Psoas muscle (tissue), 8 donors: Measurements from ENCODE around the gene CLEC16A. TPM values are rescaled to one million over a fixed set of nuclear protein-coding genes. Genes with fewer than 3 reads are reported as not detected.

Experiments used
- ATAC-seq, 4 donors: fragments of 200-7000 bp; cut with Tn5 transposase; one replicate each; pipeline ENCODE4 v1.9.1; 2020; ENCODE audit warnings: moderate library complexity in 3 of 4, mild to moderate bottlenecking in 2 of 4
- DNase-seq, 2 donors: peaks; one replicate each; pipeline ENCODE4 v3.0.0-alpha.2; 2020
- H3K27ac ChIP-seq: fragments of 200-600 bp; one replicate; pipeline ENCODE4 v1.8.0; 2022
- H3K27me3 ChIP-seq, 3 donors: fragments of 200-600 bp in 1 of 3; one replicate each; pipeline versions ENCODE4 v1.6.1 to v1.8.0; 2013 to 2022; ENCODE audit warnings: low read length in 2 of 3, mild to moderate bottlenecking in 2 of 3, moderate library complexity in 1 of 3; ENCODE audit not compliant: insufficient read depth in 3 of 3
- H3K36me3 ChIP-seq, 2 donors: fragments of 200-600 bp in 1 of 2; one replicate each; pipeline versions ENCODE4 v1.6.1 to v1.8.0; 2013 to 2022; ENCODE audit warnings: low read depth in 1 of 2, mild to moderate bottlenecking in 1 of 2, moderate library complexity in 1 of 2; ENCODE audit not compliant: insufficient read depth in 1 of 2
- H3K4me1 ChIP-seq: fragments of 200-600 bp; one replicate; pipeline ENCODE4 v1.8.0; 2022
- H3K4me3 ChIP-seq: fragments of 200-600 bp; one replicate; pipeline ENCODE4 v1.8.0; 2022; ENCODE audit warnings: mild to moderate bottlenecking
- H3K9me3 ChIP-seq: fragments of 200-600 bp; one replicate; pipeline ENCODE4 v1.8.0; 2022
- WGBS, 3 donors: extraction: QIAGEN DNeasy Blood & Tissue Kit; methylation state at CpG; one replicate each; pipeline versions ENCODE4 v1.1.6 to v1.1.7; 2013; 5-methylcytosine and 5-hydroxymethylcytosine counted together
- intact Hi-C, 2 donors: fragments of 100-400 bp; cut with DNase I; formaldehyde crosslinking; loops; one replicate each; pipeline versions ENCODE4 v1.11.0 to v1.14.2; 2022
- polyA plus RNA-seq, 3 donors: library from polyadenylated mRNA; stranded (reverse); fragments of 200-250 nt; gene quantifications; one replicate each; pipeline ENCODE4 v1.2.3, GENCODE V29; 2013
- total RNA-seq, 4 donors: library from RNA; stranded (reverse); fragmentation: NEBNext Ultra II Directional in 2 of 4; extraction: Animal tissue kit (Norgen Biotek cat#: 25700) in 2 of 4; gene quantifications; one replicate each; pipeline versions ENCODE4 v1.2.1 to v1.2.4, GENCODE V29; 2021 to 2023
- TF ChIP-seq, protein P1 (sequence below): fragments of 200-600 bp; IDR thresholded peaks from one replicate; pipeline ENCODE4 v1.8.0; 2022; ENCODE audit warnings: antibody characterized with exemption
- donor health status: healthy with polysubstance abuse.
- donor health status: DM: no; HTN: no; CAD: no; lungs with moderate emphysema.
- donor health status: Bipolar disorder and iron deficiency.
- donor health status: healthy.
- donor health status: DM: yes; HTN: yes; CAD: no.
- donor health status: DM: no; HTN: no; CAD: no.
- donor health status: DM: no; HTN: no; CAD: no.
- donor health status: DM: yes; HTN: yes; CAD: no.

Gene CLEC16A
- total and polyA plus RNA-seq, 7 donors: 13.1 to 28.1 (median 21.4) TPM

GRCh38 chr16:11078812-11079459 is 134.6 kb downstream of the CLEC16A start:
- peaks cover under 1% of the 10 kb centered on the region for H3K4me1 ChIP-seq
- no peaks in the 10 kb centered on the region for H3K27me3 ChIP-seq
- TF ChIP-seq, protein P1, sequence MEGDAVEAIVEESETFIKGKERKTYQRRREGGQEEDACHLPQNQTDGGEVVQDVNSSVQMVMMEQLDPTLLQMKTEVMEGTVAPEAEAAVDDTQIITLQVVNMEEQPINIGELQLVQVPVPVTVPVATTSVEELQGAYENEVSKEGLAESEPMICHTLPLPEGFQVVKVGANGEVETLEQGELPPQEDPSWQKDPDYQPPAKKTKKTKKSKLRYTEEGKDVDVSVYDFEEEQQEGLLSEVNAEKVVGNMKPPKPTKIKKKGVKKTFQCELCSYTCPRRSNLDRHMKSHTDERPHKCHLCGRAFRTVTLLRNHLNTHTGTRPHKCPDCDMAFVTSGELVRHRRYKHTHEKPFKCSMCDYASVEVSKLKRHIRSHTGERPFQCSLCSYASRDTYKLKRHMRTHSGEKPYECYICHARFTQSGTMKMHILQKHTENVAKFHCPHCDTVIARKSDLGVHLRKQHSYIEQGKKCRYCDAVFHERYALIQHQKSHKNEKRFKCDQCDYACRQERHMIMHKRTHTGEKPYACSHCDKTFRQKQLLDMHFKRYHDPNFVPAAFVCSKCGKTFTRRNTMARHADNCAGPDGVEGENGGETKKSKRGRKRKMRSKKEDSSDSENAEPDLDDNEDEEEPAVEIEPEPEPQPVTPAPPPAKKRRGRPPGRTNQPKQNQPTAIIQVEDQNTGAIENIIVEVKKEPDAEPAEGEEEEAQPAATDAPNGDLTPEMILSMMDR: no peak
- no peaks in the 10 kb centered on the region for H3K36me3 ChIP-seq
- ATAC-seq (no peak), DNase-seq (no peak)
- no peak overlapping the region for H3K27ac ChIP-seq
- intact Hi-C loops: no loop called here
- 95% methylated on average over 5 of the region's 5 CpGs for WGBS, 3 donors
- no peaks in the 10 kb centered on the region for H3K9me3 ChIP-seq
- no peak overlapping the region for H3K4me3 ChIP-seq

DNA sequence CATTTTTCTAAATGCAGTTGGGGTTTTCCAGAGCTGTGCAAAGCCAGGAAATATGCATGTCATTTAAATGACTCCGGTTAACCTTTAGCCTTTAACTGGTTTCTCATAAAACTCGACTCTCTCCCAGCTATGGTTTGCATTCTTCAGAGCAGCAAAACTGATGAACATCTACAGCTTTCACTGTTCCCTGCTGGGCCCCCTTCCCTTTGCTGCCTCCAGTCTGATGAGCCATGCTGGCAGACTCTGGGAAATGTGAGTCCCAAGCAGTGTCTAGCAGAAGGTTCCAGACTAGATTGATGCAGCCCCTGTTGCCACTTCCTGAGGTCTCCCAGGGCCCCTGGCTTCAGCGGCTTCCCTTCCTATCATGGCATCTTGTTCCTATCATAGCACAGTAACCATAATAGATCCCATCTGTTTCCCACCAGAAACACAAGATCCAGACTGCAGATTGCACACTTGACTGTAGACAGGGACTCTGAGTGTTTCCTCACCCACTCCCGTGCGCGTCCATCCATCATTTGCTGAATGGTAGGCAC is 135.4 kb downstream of the CLEC16A start:
- TF ChIP-seq, protein P1: no peak
- ATAC-seq (no peak), DNase-seq (no peak)

DNA sequence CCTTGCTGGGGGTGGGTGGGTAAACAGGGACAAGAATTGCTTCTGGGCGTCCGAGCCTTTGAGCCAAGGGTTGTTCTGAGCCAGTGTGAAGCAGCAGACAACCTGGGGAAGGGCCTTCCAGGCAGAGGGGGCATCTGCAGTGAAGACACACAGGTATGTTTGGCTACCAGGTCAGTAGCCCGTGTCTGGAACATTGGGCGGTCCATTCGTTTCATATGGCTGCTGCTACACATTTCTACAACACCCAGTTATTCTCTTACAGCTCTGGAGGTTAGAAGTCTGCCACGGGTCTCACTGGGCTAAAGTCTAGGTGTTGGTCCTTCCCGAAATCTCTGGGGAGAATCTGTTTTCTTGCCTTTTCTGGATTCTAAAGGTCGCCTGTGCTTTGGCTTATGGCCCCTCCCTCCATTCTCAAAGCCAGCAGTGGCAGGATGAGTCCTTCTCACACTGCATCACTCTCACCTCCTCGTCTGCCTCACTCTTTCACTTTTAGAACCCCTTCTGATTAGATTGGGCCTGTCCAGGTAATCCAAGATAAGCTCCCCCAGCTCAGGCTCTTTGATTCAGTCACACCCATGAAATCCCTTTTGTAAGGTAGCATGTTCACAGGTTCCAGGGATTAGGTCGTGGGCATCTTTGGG is 136.1 kb downstream of the CLEC16A start:
- TF ChIP-seq, protein P1: no peak
- no peak for ATAC-seq
- 77 to 98% (median 84%) methylated on average over 10 of the region's 10 CpGs for WGBS, 3 donors

More for the DNA sequence above, 135.4 kb downstream of the CLEC16A start:
- intact Hi-C loops: loop anchor here in 1 of 2 donors (5.0 kb wide), 1 partner anchor 178 kb away; the partner anchor contains the start of gene SOCS1
- H3K4me1 ChIP-seq: peaks cover 7% of the 10 kb centered on the region
- H3K27me3 ChIP-seq: no peaks in the 10 kb centered on the region
- no peak overlapping the region for H3K27ac ChIP-seq
- no peak overlapping the region for H3K4me3 ChIP-seq
- H3K36me3 ChIP-seq: no peaks in the 10 kb centered on the region
- no peaks in the 10 kb centered on the region for H3K9me3 ChIP-seq
- 62 to 71% (median 66%) methylated on average over 6 of the region's 6 CpGs for WGBS, 3 donors

GRCh38 chr16:11080999-11081630 is 136.8 kb downstream of the CLEC16A start:
- H3K4me1 ChIP-seq: peaks cover 15% of the 10 kb centered on the region
- no peaks in the 10 kb centered on the region for H3K36me3 ChIP-seq
- H3K9me3 ChIP-seq: no peaks in the 10 kb centered on the region
- DNase-seq: no peak
- 93 to 100% (median 93%) methylated on average over 7 of the region's 7 CpGs for WGBS, 3 donors
- TF ChIP-seq, protein P1: no peak
- H3K27ac ChIP-seq: no peak overlapping the region
- no peak for ATAC-seq
- no peaks in the 10 kb centered on the region for H3K27me3 ChIP-seq
- intact Hi-C loops: loop anchor here in 1 of 2 donors (5.0 kb wide), 1 partner anchor 176 kb away; the partner anchor contains the start of gene SOCS1
- H3K4me3 ChIP-seq: no peak overlapping the region

More for the DNA sequence above, 136.1 kb downstream of the CLEC16A start:
- intact Hi-C loops: loop anchor here in 1 of 2 donors (5.0 kb wide), 1 partner anchor 177 kb away; the partner anchor contains the start of gene SOCS1
- no peak for DNase-seq
- peaks cover 14% of the 10 kb centered on the region for H3K4me1 ChIP-seq
- H3K36me3 ChIP-seq: no peaks in the 10 kb centered on the region
- no peaks in the 10 kb centered on the region for H3K27me3 ChIP-seq
- H3K4me3 ChIP-seq: no peak overlapping the region
- no peak overlapping the region for H3K27ac ChIP-seq
- H3K9me3 ChIP-seq: no peaks in the 10 kb centered on the region
